B cell (primary cell): ENCODE results near the gene TNFRSF19. TPM values are rescaled to one million over a fixed set of nuclear protein-coding genes. Genes with fewer than 3 reads are reported as not detected.

Experiments used
- ATAC-seq: fragments of 200-7000 bp; cut with Tn5 transposase; one replicate; pipeline ENCODE4 v1.10.0; 2021; ENCODE audit warnings: low read depth, mild to moderate bottlenecking, moderate number of reproducible peaks, moderate library complexity
- CTCF ChIA-PET: fragments of 350-600 bp; sonication (Branson Sonifier 250); formaldehyde crosslinking; loops from one replicate; lab custom pipeline; 2021; ENCODE audit warnings: antibody characterized with exemption, inconsistent platforms; lab: Charles Lee
- POLR2A ChIA-PET: fragments of 350-600 bp; sonication (Branson Sonifier 250); formaldehyde crosslinking; loops from one replicate; lab custom pipeline; 2021; ENCODE audit warnings: antibody characterized with exemption; lab: Charles Lee
- DNase-seq: peaks from one replicate; pipeline ENCODE4 v3.0.0; 2013
- H2AFZ ChIP-seq: 2 replicates; pipeline ENCODE4 v1.6.1; 2012; ENCODE audit warnings: mild to moderate bottlenecking, low read depth, low read length; ENCODE audit not compliant: insufficient read depth, poor library complexity, severe bottlenecking
- H3K27ac ChIP-seq, 2 donors: 1 replicate in 1 of 2; 2 replicates in 1 of 2; pipeline ENCODE4 v1.5.1; 2012 to 2013; ENCODE audit warnings: low read length in 2 of 2, mild to moderate bottlenecking in 2 of 2, moderate library complexity in 1 of 2
- H3K27me3 ChIP-seq, 4 experiments: fragments of 200-600 bp in 1 of 4; sonication (generic) in 1 of 4; replicated peaks in 1 of 4; 1 replicate in 2 of 4; 2 replicates in 2 of 4; pipeline versions ENCODE4 v1.6.1 to v1.7.0; 2013 to 2016; ENCODE audit warnings: low read length in 3 of 4, mild to moderate bottlenecking in 2 of 4, mixed read lengths in 1 of 4, moderate library complexity in 1 of 4; ENCODE audit not compliant: insufficient read depth in 4 of 4, control insufficient read depth in 3 of 4; ENCODE audit errors: control extremely low read depth in 1 of 4
- H3K36me3 ChIP-seq, 2 experiments: replicated peaks in 1 of 2; 1 replicate in 1 of 2; 2 replicates in 1 of 2; pipeline versions ENCODE4 v1.6.1 to v1.7.1; 2013; ENCODE audit warnings: low read length in 1 of 2; ENCODE audit not compliant: insufficient read depth in 2 of 2, control insufficient read depth in 1 of 2; ENCODE audit errors: control extremely low read depth in 1 of 2, extremely low read depth in 1 of 2
- H3K4me1 ChIP-seq, 2 donors: fragments of 200-600 bp in 1 of 2; sonication (generic) in 1 of 2; 1 replicate in 1 of 2; 2 replicates in 1 of 2; pipeline versions ENCODE4 v1.5.1 to v1.6.1; 2013 to 2017; ENCODE audit warnings: low read length in 2 of 2; ENCODE audit not compliant: control insufficient read depth in 2 of 2, insufficient read depth in 2 of 2
- H3K4me2 ChIP-seq: replicated peaks from 2 replicates; pipeline ENCODE3; 2012; ENCODE audit warnings: mild to moderate bottlenecking, low read depth, low read length; ENCODE audit not compliant: poor library complexity, severe bottlenecking
- H3K4me3 ChIP-seq, 5 experiments: fragments of 200-600 bp in 1 of 5; sonication (generic) in 1 of 5; 1 replicate in 3 of 5; 2 replicates in 2 of 5; pipeline versions ENCODE4 v1.5.1 to v1.7.0; 2011 to 2016; ENCODE audit warnings: low read length in 4 of 5, mild to moderate bottlenecking in 4 of 5, low read depth in 2 of 5, control low read depth in 1 of 5, moderate library complexity in 1 of 5; ENCODE audit not compliant: insufficient read depth in 1 of 5; ENCODE audit errors: control extremely low read depth in 1 of 5, extremely low read depth in 1 of 5
- H3K79me2 ChIP-seq: fragments of 200-600 bp; sonication (generic); one replicate; pipeline ENCODE4 v1.6.0; 2016; ENCODE audit warnings: low read length; ENCODE audit not compliant: control insufficient read depth, insufficient read depth
- H3K9ac ChIP-seq: fragments of 200-600 bp; sonication (generic); 2 replicates; pipeline ENCODE4 v1.6.1; 2017; ENCODE audit warnings: mild to moderate bottlenecking, low read length, moderate library complexity
- H3K9me3 ChIP-seq, 3 donors: one replicate each; pipeline versions ENCODE4 v1.6.1 to v1.7.1; 2013; ENCODE audit warnings: low read length in 2 of 3; ENCODE audit not compliant: control insufficient read depth in 2 of 3, insufficient read depth in 1 of 3; ENCODE audit errors: control extremely low read depth in 1 of 3
- H4K20me1 ChIP-seq: 2 replicates; pipeline ENCODE4 v1.6.0; 2012; ENCODE audit warnings: mild to moderate bottlenecking, low read length; ENCODE audit not compliant: insufficient read depth, control insufficient read depth, poor library complexity, severe bottlenecking
- H3K27ac Mint-ChIP-seq: one replicate; pipeline ENCODE4 v1.8.0; 2021; ENCODE audit warnings: mixed read lengths
- H3K27me3 Mint-ChIP-seq: one replicate; pipeline ENCODE4 v1.8.0; 2021; ENCODE audit warnings: mixed read lengths
- H3K4me1 Mint-ChIP-seq: one replicate; pipeline ENCODE4 v1.8.0; 2021; ENCODE audit warnings: mixed read lengths
- H3K4me3 Mint-ChIP-seq: one replicate; pipeline ENCODE4 v1.8.0; 2021; ENCODE audit warnings: mixed read lengths
- H3K9me3 Mint-ChIP-seq: one replicate; pipeline ENCODE4 v1.8.0; 2022; ENCODE audit warnings: mixed read lengths; ENCODE audit not compliant: insufficient read depth
- EZH2 ChIP-seq: IDR thresholded peaks from 2 replicates; pipeline ENCODE4 v1.6.1; 2012; ENCODE audit warnings: borderline replicate concordance, low read depth, mild to moderate bottlenecking, moderate library complexity, low read length; ENCODE audit not compliant: insufficient read depth, poor library complexity, severe bottlenecking
- WGBS: methylation state at CpG from one replicate; pipeline ENCODE4 v1.1.5; 2013; ENCODE audit warnings: missing lambda C conversion rate; ENCODE audit not compliant: insufficient coverage; 5-methylcytosine and 5-hydroxymethylcytosine counted together
- intact Hi-C: fragments of 100-400 bp; cut with micrococcal nuclease; formaldehyde crosslinking; loops from one replicate; pipeline ENCODE4 v1.10.0; 2022
- polyA plus RNA-seq: library from polyadenylated mRNA; depleted of rRNA; stranded (reverse); fragments of >200 nt; gene quantifications from 2 replicates; pipeline ENCODE4 v1.2.3, GENCODE V29; 2012
- total RNA-seq, 2 donors: library from RNA; stranded (reverse); fragments of 120-200 nt in 1 of 2; gene quantifications; 1 replicate in 1 of 2; 2 replicates in 1 of 2; pipeline versions ENCODE4 v1.2.3 to v1.2.4, GENCODE V29; 2013 to 2022
- TF ChIP-seq, protein P1 (sequence below): fragments of 200-600 bp; IDR thresholded peaks from one replicate; pipeline ENCODE4 v1.8.0; 2022; ENCODE audit warnings: antibody characterized with exemption, mild to moderate bottlenecking

Gene TNFRSF19
- total and polyA plus RNA-seq, 2 donors (not counting 1 experiment from before 2014, with no cell fraction given): 0.36 TPM; not detected in 1

DNA sequence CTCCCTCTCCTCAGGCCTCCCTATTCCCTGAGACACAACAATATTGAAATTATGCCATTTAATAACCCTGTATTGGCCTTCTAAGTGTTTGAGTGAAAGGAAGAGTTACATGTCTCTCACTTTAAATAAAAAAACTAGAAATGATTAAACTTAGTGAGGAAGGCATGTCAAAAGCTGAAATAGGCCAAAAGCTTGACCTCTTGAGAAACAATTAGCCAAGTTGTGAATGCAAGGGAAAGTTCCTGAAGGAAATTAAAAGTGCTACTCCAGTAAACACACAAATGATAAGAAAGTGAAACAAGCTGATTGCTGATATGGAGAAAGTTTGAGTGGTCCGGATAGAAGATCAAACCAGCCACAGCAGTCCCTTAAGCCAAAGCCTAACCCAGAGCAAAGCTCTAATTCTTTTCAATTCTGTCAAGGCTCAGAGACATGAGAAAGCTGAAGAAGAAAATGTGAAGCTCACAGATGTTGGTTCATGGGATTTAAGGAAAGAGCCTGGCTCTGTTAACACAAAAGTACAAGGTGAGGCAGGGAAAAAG lies 127.6 kb downstream of the TNFRSF19 start:
- no peak overlapping the region for H3K4me2 ChIP-seq
- H3K9ac ChIP-seq: no peak overlapping the region
- Mint-ChIP-seq H3K4me3 (no peak overlapping the region), H3K27me3 (peaks cover 8% of the 10 kb centered on the region), H3K27ac (no peak overlapping the region), H3K4me1 (peaks cover 19% of the 10 kb centered on the region), H3K9me3 (no peaks in the 10 kb centered on the region)
- no peak overlapping the region for H2AFZ ChIP-seq
- no peak overlapping the region for H3K27ac ChIP-seq
- no peaks in the 10 kb centered on the region for H3K36me3 ChIP-seq
- no peak overlapping the region for H3K4me3 ChIP-seq
- ChIA-PET CTCF (no interaction called here), POLR2A (no interaction called here)
- H3K79me2 ChIP-seq: no peaks in the 10 kb centered on the region
- H3K4me1 ChIP-seq: peaks cover 9 to 21% of the 10 kb centered on the region in 2 donors
- no peak for DNase-seq
- H3K27me3 ChIP-seq: no peaks in the 10 kb centered on the region
- WGBS: no CpG with 5 or more reads among the region's 1 CpG
- peaks cover 0 to 6% (median 0%) of the 10 kb centered on the region in 3 donors for H3K9me3 ChIP-seq
- no peak for ATAC-seq
- intact Hi-C loops: loop anchor here (2.0 to 5.0 kb wide), 2 partner anchors 119 to 174 kb away; no protein-coding TSS in a partner anchor
- H4K20me1 ChIP-seq: no peaks in the 10 kb centered on the region
- TF ChIP-seq, protein P1, sequence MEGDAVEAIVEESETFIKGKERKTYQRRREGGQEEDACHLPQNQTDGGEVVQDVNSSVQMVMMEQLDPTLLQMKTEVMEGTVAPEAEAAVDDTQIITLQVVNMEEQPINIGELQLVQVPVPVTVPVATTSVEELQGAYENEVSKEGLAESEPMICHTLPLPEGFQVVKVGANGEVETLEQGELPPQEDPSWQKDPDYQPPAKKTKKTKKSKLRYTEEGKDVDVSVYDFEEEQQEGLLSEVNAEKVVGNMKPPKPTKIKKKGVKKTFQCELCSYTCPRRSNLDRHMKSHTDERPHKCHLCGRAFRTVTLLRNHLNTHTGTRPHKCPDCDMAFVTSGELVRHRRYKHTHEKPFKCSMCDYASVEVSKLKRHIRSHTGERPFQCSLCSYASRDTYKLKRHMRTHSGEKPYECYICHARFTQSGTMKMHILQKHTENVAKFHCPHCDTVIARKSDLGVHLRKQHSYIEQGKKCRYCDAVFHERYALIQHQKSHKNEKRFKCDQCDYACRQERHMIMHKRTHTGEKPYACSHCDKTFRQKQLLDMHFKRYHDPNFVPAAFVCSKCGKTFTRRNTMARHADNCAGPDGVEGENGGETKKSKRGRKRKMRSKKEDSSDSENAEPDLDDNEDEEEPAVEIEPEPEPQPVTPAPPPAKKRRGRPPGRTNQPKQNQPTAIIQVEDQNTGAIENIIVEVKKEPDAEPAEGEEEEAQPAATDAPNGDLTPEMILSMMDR: no peak
- no peak for TF ChIP-seq EZH2

DNA sequence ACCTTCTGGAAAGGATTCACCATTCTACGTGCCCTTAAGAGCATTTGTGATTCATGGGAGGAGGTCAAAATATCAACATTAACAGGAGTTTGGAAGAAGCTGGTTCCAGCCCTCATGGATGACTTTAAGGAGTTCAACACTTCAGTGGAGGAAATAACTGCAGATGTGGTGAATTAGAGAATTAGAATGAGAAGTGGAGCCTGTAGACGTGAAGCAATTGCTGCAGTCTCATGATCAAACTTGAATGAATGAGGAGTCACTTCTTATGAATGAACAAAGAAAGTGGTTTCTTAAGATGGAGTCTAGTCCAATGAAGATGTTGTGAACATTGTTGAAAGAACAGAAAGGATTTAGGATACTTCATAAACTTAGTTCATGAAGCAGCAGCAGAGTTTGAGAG lies 129.1 kb downstream of the TNFRSF19 start:
- 73% methylated on average over 1 of the region's 2 CpGs for WGBS
- H3K27ac Mint-ChIP-seq: no peak overlapping the region
- TF ChIP-seq, protein P1: no peak
- TF ChIP-seq EZH2: no peak
- peaks cover 19% of the 10 kb centered on the region for H3K4me1 Mint-ChIP-seq
- no peak for DNase-seq
- intact Hi-C loops: loop anchor here (5.0 kb wide), 1 partner anchor 173 kb away; no protein-coding TSS in a partner anchor
- no peaks in the 10 kb centered on the region for H4K20me1 ChIP-seq
- no peaks in the 10 kb centered on the region for H3K27me3 ChIP-seq
- peaks cover 9 to 21% of the 10 kb centered on the region in 2 donors for H3K4me1 ChIP-seq
- no peak overlapping the region for H3K4me2 ChIP-seq
- CTCF ChIA-PET: no interaction called here
- peaks cover 0 to 6% (median 0%) of the 10 kb centered on the region in 3 donors for H3K9me3 ChIP-seq
- no peaks in the 10 kb centered on the region for H3K36me3 ChIP-seq
- no peak overlapping the region for H3K9ac ChIP-seq
- no peak for ATAC-seq
- no peak overlapping the region for H3K4me3 ChIP-seq
- no peak overlapping the region for H2AFZ ChIP-seq
- H3K9me3 Mint-ChIP-seq: no peaks in the 10 kb centered on the region
- no peak overlapping the region for H3K27ac ChIP-seq
- peaks cover 8% of the 10 kb centered on the region for H3K27me3 Mint-ChIP-seq
- POLR2A ChIA-PET: no interaction called here
- H3K79me2 ChIP-seq: no peaks in the 10 kb centered on the region
- no peak overlapping the region for H3K4me3 Mint-ChIP-seq
